H1 (cell line): ENCODE data around the gene APOBEC3G. TPM values are rescaled to one million over a fixed set of nuclear protein-coding genes. Genes with fewer than 3 reads are reported as not detected.
"Not testable (repeated sequence)": the region's sequence is repeated elsewhere in the genome, so short reads cannot be mapped to it uniquely, and the experiment has no call there.

ENCODE experiments used
- CTCF ChIA-PET: fragments of 300-600 bp; sonication (Branson Sonifier 250); formaldehyde crosslinking; loops from one replicate; lab custom pipeline; 2021; ENCODE audit not compliant: partially characterized antibody; lab: Charles Lee
- POLR2A ChIA-PET: fragments of 300-600 bp; sonication (Branson Sonifier 250); formaldehyde crosslinking; loops from one replicate; lab custom pipeline; 2021; ENCODE audit warnings: inconsistent platforms; ENCODE audit not compliant: partially characterized antibody; lab: Charles Lee
- DNase-seq, 2 experiments: peaks; one replicate each; pipeline versions ENCODE4 v3.0.0 to v3.0.0-alpha.2; 2010 to 2022; ENCODE audit warnings: low spot score in 2 of 2, low read depth in 1 of 2, mixed read lengths in 1 of 2
- FAIRE-seq: peaks from 2 replicates; lab custom pipeline; 2011; peaks lifted over from hg19 to GRCh38; lab: Jason Lieb, UNC
- H2AFZ ChIP-seq: 2 replicates; pipeline ENCODE4 v1.8.1; 2012; ENCODE audit warnings: low read length, inconsistent platforms
- H2AK5ac ChIP-seq: 2 replicates; pipeline ENCODE4 v1.6.1; 2013; ENCODE audit warnings: low read depth, low read length
- H2BK120ac ChIP-seq: replicated peaks from 2 replicates; pipeline ENCODE3; 2013; ENCODE audit warnings: low read depth, low read length, inconsistent platforms
- H2BK12ac ChIP-seq: 2 replicates; pipeline ENCODE4 v1.6.1; 2013; ENCODE audit warnings: low read depth, low read length
- H2BK15ac ChIP-seq: 2 replicates; pipeline ENCODE4 v1.6.1; 2013; ENCODE audit warnings: low read length
- H2BK20ac ChIP-seq: 2 replicates; pipeline ENCODE4 v1.6.1; 2013; ENCODE audit warnings: low read length
- H2BK5ac ChIP-seq: 2 replicates; pipeline ENCODE4 v1.6.1; 2013; ENCODE audit warnings: low read depth, low read length
- H3K14ac ChIP-seq: 2 replicates; pipeline ENCODE4 v1.6.1; 2013; ENCODE audit warnings: inconsistent platforms; ENCODE audit not compliant: insufficient read length
- H3K18ac ChIP-seq: 2 replicates; pipeline ENCODE4 v1.6.1; 2013; ENCODE audit warnings: low read length; ENCODE audit errors: extremely low read depth
- H3K23ac ChIP-seq: 2 replicates; pipeline ENCODE4 v1.6.1; 2013; ENCODE audit warnings: inconsistent platforms; ENCODE audit not compliant: insufficient read length
- H3K23me2 ChIP-seq: 2 replicates; pipeline ENCODE4 v1.6.1; 2013; ENCODE audit warnings: low read depth, low read length
- H3K27ac ChIP-seq: 2 replicates; pipeline ENCODE4 v1.6.1; 2011; ENCODE audit warnings: low read depth, low read length, inconsistent platforms
- H3K27me3 ChIP-seq, 4 experiments: replicated peaks in 1 of 4; 1 replicate in 1 of 4; 2 replicates in 3 of 4; pipeline versions ENCODE4 v1.6.1 to v1.8.1; 2011 to 2013; ENCODE audit warnings: low read length in 3 of 4, mild to moderate bottlenecking in 3 of 4, inconsistent platforms in 2 of 4, mixed read lengths in 2 of 4, moderate library complexity in 1 of 4; ENCODE audit not compliant: control insufficient read depth in 3 of 4, insufficient read depth in 3 of 4; ENCODE audit errors: extremely low read depth in 1 of 4
- H3K36me3 ChIP-seq, 4 experiments: 2 replicates each; pipeline versions ENCODE4 v1.6.1 to v1.8.1; 2011 to 2013; ENCODE audit warnings: mild to moderate bottlenecking in 4 of 4, low read length in 3 of 4, moderate library complexity in 2 of 4, control low read depth in 1 of 4, inconsistent platforms in 1 of 4; ENCODE audit not compliant: insufficient read depth in 4 of 4, control insufficient read depth in 2 of 4
- H3K4ac ChIP-seq: replicated peaks from 2 replicates; pipeline ENCODE3; 2013; ENCODE audit warnings: low read length, low read depth, mixed read lengths, inconsistent platforms; ENCODE audit not compliant: insufficient read length
- H3K4me1 ChIP-seq, 4 experiments: replicated peaks in 1 of 4; 1 replicate in 1 of 4; 2 replicates in 3 of 4; pipeline versions ENCODE4 v1.6.1 to v1.8.1; 2011 to 2013; ENCODE audit warnings: low read length in 3 of 4, inconsistent platforms in 2 of 4, mixed read lengths in 1 of 4; ENCODE audit not compliant: insufficient read depth in 4 of 4, control insufficient read depth in 3 of 4
- H3K4me2 ChIP-seq, 2 experiments: 2 replicates each; pipeline versions ENCODE4 v1.6.1 to v1.8.1; 2011 to 2013; ENCODE audit warnings: low read depth in 2 of 2, low read length in 2 of 2, control low read depth in 1 of 2, inconsistent platforms in 1 of 2, mild to moderate bottlenecking in 1 of 2; ENCODE audit not compliant: insufficient read depth in 1 of 2
- H3K4me3 ChIP-seq, 4 experiments: fragments of 200-600, 300-600 bp in 1 of 4; sonication (generic), shearing (Covaris generic), sonication (Bioruptor Twin) in 1 of 4; 2 replicates each; pipeline versions ENCODE4 v1.5.1 to v1.8.1; 2011 to 2016; ENCODE audit warnings: low read length in 4 of 4, low read depth in 3 of 4, control low read depth in 2 of 4, inconsistent platforms in 2 of 4, mild to moderate bottlenecking in 2 of 4, mixed read lengths in 1 of 4, moderate library complexity in 1 of 4; ENCODE audit not compliant: insufficient read depth in 2 of 4; ENCODE audit errors: extremely low read depth in 1 of 4
- H3K56ac ChIP-seq: replicated peaks from 2 replicates; pipeline ENCODE3; 2013; ENCODE audit warnings: low read depth, mild to moderate bottlenecking, mixed read lengths, low read length, inconsistent platforms; ENCODE audit not compliant: insufficient read length
- H3K79me1 ChIP-seq: 2 replicates; pipeline ENCODE4 v1.6.1; 2013; ENCODE audit warnings: low read depth, low read length, control low read depth
- H3K79me2 ChIP-seq, 2 experiments: 2 replicates each; pipeline versions ENCODE4 v1.6.1 to v1.8.1; 2012 to 2013; ENCODE audit warnings: low read length in 2 of 2, mild to moderate bottlenecking in 2 of 2, inconsistent platforms in 1 of 2; ENCODE audit not compliant: insufficient read depth in 2 of 2, control insufficient read depth in 1 of 2
- H3K9ac ChIP-seq, 4 experiments: replicated peaks in 1 of 4; 1 replicate in 1 of 4; 2 replicates in 3 of 4; pipeline versions ENCODE4 v1.6.1 to v1.8.1; 2011 to 2013; ENCODE audit warnings: low read depth in 3 of 4, low read length in 3 of 4, control low read depth in 2 of 4, mild to moderate bottlenecking in 2 of 4, moderate library complexity in 2 of 4, inconsistent platforms in 1 of 4; ENCODE audit errors: extremely low read depth in 1 of 4
- H3K9me3 ChIP-seq, 2 experiments: 2 replicates each; pipeline versions ENCODE4 v1.6.1 to v1.8.1; 2012 to 2013; ENCODE audit warnings: mild to moderate bottlenecking in 2 of 2, moderate library complexity in 2 of 2, control low read depth in 1 of 2, inconsistent platforms in 1 of 2, low read depth in 1 of 2, low read length in 1 of 2, mixed read lengths in 1 of 2; ENCODE audit not compliant: insufficient read depth in 2 of 2
- H4K20me1 ChIP-seq, 2 experiments: replicated peaks in 1 of 2; 2 replicates each; pipeline versions ENCODE3 to v1.8.1; 2011 to 2013; ENCODE audit warnings: inconsistent platforms in 2 of 2, low read length in 2 of 2, mild to moderate bottlenecking in 1 of 2; ENCODE audit not compliant: insufficient read depth in 2 of 2, control insufficient read depth in 1 of 2
- H4K5ac ChIP-seq: 2 replicates; pipeline ENCODE4 v1.6.1; 2013; ENCODE audit warnings: low read length, low read depth, mixed read lengths, inconsistent platforms; ENCODE audit not compliant: insufficient read length
- H4K8ac ChIP-seq: 2 replicates; pipeline ENCODE4 v1.8.0; 2013; ENCODE audit warnings: mild to moderate bottlenecking, moderate library complexity, low read length, inconsistent platforms; ENCODE audit not compliant: insufficient read depth; ENCODE audit errors: extremely low read depth
- H4K91ac ChIP-seq: replicated peaks from 2 replicates; pipeline ENCODE3; 2013; ENCODE audit warnings: low read length, mixed read lengths, inconsistent platforms; ENCODE audit not compliant: insufficient read length
- NANOG ChIP-seq: IDR thresholded peaks from 2 replicates; pipeline ENCODE4 v1.6.1; 2011; ENCODE audit warnings: low read length, low read depth, mild to moderate bottlenecking, inconsistent platforms; ENCODE audit not compliant: insufficient read depth, poor library complexity, severe bottlenecking
- WGBS, 2 experiments: shearing (Covaris generic) in 1 of 2; methylation state at CpG; one replicate each; pipeline versions ENCODE4 v1.1.6 to v1.1.7; 2013 to 2015; ENCODE audit warnings: low lambda C conversion rate in 2 of 2, mixed read lengths in 2 of 2, inconsistent platforms in 1 of 2, low coverage in 1 of 2, missing lambda C conversion rate in 1 of 2; ENCODE audit not compliant: insufficient replicate concordance in 2 of 2, insufficient coverage in 1 of 2, insufficient read length in 1 of 2; ENCODE audit errors: extremely low coverage in 1 of 2, missing lambda C conversion rate in 1 of 2; 5-methylcytosine and 5-hydroxymethylcytosine counted together
- polyA plus RNA-seq, 7 experiments: library from polyadenylated mRNA; depleted of rRNA in 3 of 7; stranded (reverse) in 5 of 7; unstranded in 2 of 7; fragments of >200 nt in 5 of 7; fragments of 200-250 nt in 2 of 7; gene quantifications; 1 replicate in 5 of 7; 2 replicates in 1 of 7; 4 replicates in 1 of 7; pipeline versions ENCODE4 v1.2.1 to v1.2.3, GENCODE V29; 2011 to 2013; ENCODE audit warnings: missing spikeins in 2 of 7, mixed read lengths in 2 of 7
- total RNA-seq: library from RNA; stranded (reverse); fragmentation: NEBNext Ultra II Directional; extraction: Animal tissue kit (Norgen Biotek cat#: 25700); gene quantifications from 2 replicates; pipeline ENCODE4 v1.2.1, GENCODE V29; 2021

APOBEC3G gene
- total and polyA plus RNA-seq, 2 of the 8 experiments (the other 6 are each of a cell fraction or from before 2014, with no cell fraction given): 1.7 to 2.0 TPM

GRCh38 chr22:39037071-39037470 lies 40.0 kb upstream of the APOBEC3G start:
- H3K79me1 ChIP-seq, H4K20me1 ChIP-seq, H3K56ac ChIP-seq, H4K91ac ChIP-seq, H2BK20ac ChIP-seq, DNase-seq, H3K18ac ChIP-seq, H4K8ac ChIP-seq, H3K4me3 ChIP-seq, H3K4ac ChIP-seq, H2BK12ac ChIP-seq, H3K14ac ChIP-seq, FAIRE-seq, H3K4me2 ChIP-seq, H3K36me3 ChIP-seq, H3K27me3 ChIP-seq, H2AK5ac ChIP-seq, H2AFZ ChIP-seq, H4K5ac ChIP-seq, H3K9me3 ChIP-seq, POLR2A ChIA-PET, H3K27ac ChIP-seq, H3K23ac ChIP-seq, H3K9ac ChIP-seq, H2BK120ac ChIP-seq, H3K23me2 ChIP-seq, H3K79me2 ChIP-seq, H2BK15ac ChIP-seq, H2BK5ac ChIP-seq: not testable (repeated sequence)
- CTCF ChIA-PET: interaction anchor here (1.2 kb wide), 1 partner anchor 63 kb away, joined by 4 read pairs; no protein-coding TSS in a partner anchor
- 28% methylated on average over 2 of the region's 2 CpGs; no CpG with 5 or more reads in 1 of the 2 experiments for WGBS, 2 experiments
- TF ChIP-seq NANOG: peak; percentile 67
- peaks cover 4 to 18% (median 13%) of the 10 kb centered on the region in 4 experiments for H3K4me1 ChIP-seq
